K562 (cell line): ENCODE measurements around the gene EVI2B. TPM values are rescaled to one million over a fixed set of nuclear protein-coding genes. Genes with fewer than 3 reads are reported as not detected.

ENCODE experiments used
- AFF1 ChIP-seq, 2 experiments: fragments of 450-650 bp; IDR thresholded peaks; 2 replicates each; pipeline ENCODE4 v1.6.1; 2018; ENCODE audit warnings: mild to moderate bottlenecking in 2 of 2, low read depth in 1 of 2; ENCODE audit not compliant: partially characterized antibody in 2 of 2
- CTBP1 ChIP-seq: fragments of 450-650 bp; IDR thresholded peaks from 2 replicates; pipeline ENCODE4 v1.6.1; 2016; ENCODE audit warnings: borderline replicate concordance
- EGR1 ChIP-seq: fragments of 450-650 bp; conservative IDR thresholded peaks from 2 replicates; pipeline ENCODE4 v1.6.1; 2017; ENCODE audit warnings: mild to moderate bottlenecking
- JUNB ChIP-seq: fragments of 450-650 bp; formaldehyde crosslinking; conservative IDR thresholded peaks from 2 replicates; pipeline ENCODE4 v1.4.0; 2020; ENCODE audit warnings: mild to moderate bottlenecking
- MAFG ChIP-seq: fragments of 450-650 bp; conservative IDR thresholded peaks from 2 replicates; pipeline ENCODE4 v1.6.1; 2016; ENCODE audit warnings: missing genetic modification characterization, missing compliant biosample characterization
- MECOM ChIP-seq: fragments of 250-450 bp; sonication (Bioruptor Pico); IDR thresholded peaks from 2 replicates; pipeline ENCODE4 v1.8.0; 2022; ENCODE audit warnings: inconsistent platforms
- MNT ChIP-seq, 2 experiments: fragments of 450-650 bp; conservative IDR thresholded peaks; 2 replicates each; pipeline ENCODE4 v1.6.1; 2017; ENCODE audit warnings: mild to moderate bottlenecking in 2 of 2, moderate library complexity in 2 of 2
- SIRT6 ChIP-seq: IDR thresholded peaks from one replicate; pipeline ENCODE4 v1.6.1; 2012; ENCODE audit warnings: low read depth, mild to moderate bottlenecking, control low read depth, inconsistent platforms, low read length, moderate library complexity
- SIX5 ChIP-seq, 2 experiments: IDR thresholded peaks; 2 replicates each; pipeline ENCODE4 v1.6.1; 2011; ENCODE audit warnings: low read length in 2 of 2, borderline replicate concordance in 1 of 2, low read depth in 1 of 2, mild to moderate bottlenecking in 1 of 2, moderate library complexity in 1 of 2; ENCODE audit not compliant: insufficient read depth in 1 of 2
- ZFP30 ChIP-seq: fragments of 250-450 bp; sonication (Bioruptor Pico); IDR thresholded peaks from 2 replicates; pipeline ENCODE4 v1.8.0; 2022; ENCODE audit warnings: moderate library complexity, mild to moderate bottlenecking, inconsistent platforms, borderline replicate concordance
- ZNF518B ChIP-seq: fragments of 250-450 bp; sonication (Bioruptor Pico); IDR thresholded peaks from 2 replicates; pipeline ENCODE4 v1.5.0; 2021; ENCODE audit warnings: mild to moderate bottlenecking, moderate library complexity
- ZNF695 ChIP-seq: fragments of 450-650 bp; formaldehyde crosslinking; IDR thresholded peaks from 2 replicates; pipeline ENCODE4 v1.4.0; 2020; ENCODE audit warnings: mild to moderate bottlenecking, moderate library complexity
- polyA plus RNA-seq, 8 experiments: library from polyadenylated mRNA; depleted of rRNA in 4 of 8; stranded (reverse) in 5 of 8; unstranded in 3 of 8; fragments of >200 nt; fragmentation: Nextera tagmentation in 2 of 8; fragmentation: Illumina TruSeq in 1 of 8; extraction: Ambion mirVana in 2 of 8; extraction: Trizol in 1 of 8; gene quantifications; 2 replicates each; pipeline versions ENCODE4 v1.2.1 to v1.2.3, GENCODE V29; 2011 to 2014; ENCODE audit warnings: inconsistent platforms in 1 of 8, missing spikeins in 1 of 8
- total RNA-seq, 7 experiments: library from RNA; depleted of rRNA in 6 of 7; stranded (reverse); fragments of >200 nt in 6 of 7; fragmentation: Illumina TruSeq in 2 of 7; extraction: Trizol in 2 of 7; gene quantifications; 2 replicates each; pipeline versions ENCODE4 v1.2.1 to v1.2.3, GENCODE V29; 2011 to 2021; ENCODE audit warnings: low replicate concordance in 1 of 7

Gene EVI2B
- total and polyA plus RNA-seq, 9 of the 15 experiments (the other 6 are each of a cell fraction or from before 2014, with no cell fraction given) = 0.54 to 8.0 (median 2.5) TPM

- TF ChIP-seq AFF1 (IDR thresholded peaks at IDR 0.05; ENCODE audit: low read depth in 1 of 2, partially characterized antibody in 2 of 2) = no peak
- TF ChIP-seq MECOM (CRISPR knock-in tag) = no peak
- TF ChIP-seq MNT (conservative IDR thresholded peaks at IDR 0.05) = no peak
- no peak for TF ChIP-seq ZNF518B (CRISPR knock-in tag)
- TF ChIP-seq JUNB (CRISPR knock-in tag) = no peak
- TF ChIP-seq EGR1 = no peak
- no peak for TF ChIP-seq CTBP1
- no peak for TF ChIP-seq MAFG (tag)
- TF ChIP-seq SIX5 (IDR thresholded peaks at IDR 0.05; ENCODE audit: borderline replicate concordance in 1 of 2, insufficient read depth in 1 of 2, low read depth in 1 of 2, low read length in 2 of 2) = no peak
- TF ChIP-seq ZNF695 = no peak
- TF ChIP-seq SIRT6 = no peak
- no peak for TF ChIP-seq ZFP30
Observed at GRCh38 chr17:31313982-31314781, at the start of gene EVI2B (continued).
